H9 (cell line): ENCODE data around the gene MAN1A2. TPM values are rescaled to one million over a fixed set of nuclear protein-coding genes. Genes with fewer than 3 reads are reported as not detected.

Experiments
- DNase-seq: peaks from one replicate; pipeline ENCODE4 v3.0.0-alpha.2; 2017
- H2AFZ ChIP-seq: one replicate; pipeline ENCODE4 v1.6.1; 2013; ENCODE audit warnings: mild to moderate bottlenecking, low read length, control low read depth, moderate library complexity
- H2AK5ac ChIP-seq: 2 replicates; pipeline ENCODE4 v1.6.1; 2013; ENCODE audit warnings: low read length, control low read depth, mixed read lengths; ENCODE audit not compliant: insufficient read length
- H2BK120ac ChIP-seq: one replicate; pipeline ENCODE4 v1.6.1; 2013; ENCODE audit warnings: low read depth, mild to moderate bottlenecking, low read length, control low read depth, inconsistent platforms; ENCODE audit not compliant: poor library complexity, severe bottlenecking
- H2BK12ac ChIP-seq: 2 replicates; pipeline ENCODE4 v1.6.1; 2013; ENCODE audit warnings: low read length, control low read depth, mixed read lengths, low read depth; ENCODE audit not compliant: insufficient read length
- H2BK15ac ChIP-seq: 2 replicates; pipeline ENCODE4 v1.6.1; 2013; ENCODE audit warnings: low read depth, low read length, control low read depth
- H2BK20ac ChIP-seq: one replicate; pipeline ENCODE4 v1.6.1; 2013; ENCODE audit warnings: low read depth, mild to moderate bottlenecking, low read length, control low read depth, inconsistent platforms; ENCODE audit not compliant: poor library complexity, severe bottlenecking
- H2BK5ac ChIP-seq: 2 replicates; pipeline ENCODE4 v1.6.1; 2013; ENCODE audit warnings: low read length, control low read depth, mixed read lengths; ENCODE audit not compliant: insufficient read length
- H3K14ac ChIP-seq: 2 replicates; pipeline ENCODE4 v1.6.1; 2013; ENCODE audit warnings: low read length, control low read depth; ENCODE audit not compliant: insufficient read depth
- H3K18ac ChIP-seq: 2 replicates; pipeline ENCODE4 v1.6.1; 2013; ENCODE audit warnings: low read depth, mild to moderate bottlenecking, mixed read lengths, low read length, control low read depth; ENCODE audit not compliant: insufficient read length
- H3K23ac ChIP-seq: 2 replicates; pipeline ENCODE4 v1.6.1; 2013; ENCODE audit warnings: low read length, control low read depth, mixed read lengths, low read depth; ENCODE audit not compliant: insufficient read length
- H3K23me2 ChIP-seq: 2 replicates; pipeline ENCODE4 v1.6.1; 2013; ENCODE audit warnings: low read depth, mild to moderate bottlenecking, mixed read lengths, low read length, control low read depth; ENCODE audit not compliant: insufficient read length, poor library complexity, severe bottlenecking
- H3K27ac ChIP-seq: 2 replicates; pipeline ENCODE4 v1.5.1; 2013; ENCODE audit warnings: low read length, control low read depth, mixed read lengths, low read depth; ENCODE audit not compliant: insufficient read length
- H3K27me3 ChIP-seq: 2 replicates; pipeline ENCODE4 v1.6.1; 2013; ENCODE audit warnings: low read length, control low read depth, inconsistent platforms; ENCODE audit not compliant: insufficient read depth
- H3K4ac ChIP-seq: 2 replicates; pipeline ENCODE4 v1.6.1; 2013; ENCODE audit warnings: low read depth, mild to moderate bottlenecking, control low read depth, inconsistent platforms, low read length, moderate library complexity
- H3K4me1 ChIP-seq: 2 replicates; pipeline ENCODE4 v1.6.1; 2013; ENCODE audit warnings: low read length, control low read depth, inconsistent platforms; ENCODE audit not compliant: insufficient read depth
- H3K4me2 ChIP-seq: 2 replicates; pipeline ENCODE4 v1.6.1; 2013; ENCODE audit warnings: low read length, control low read depth, mixed read lengths; ENCODE audit not compliant: insufficient read length, insufficient read depth
- H3K56ac ChIP-seq: 2 replicates; pipeline ENCODE4 v1.6.1; 2013; ENCODE audit warnings: low read depth, mild to moderate bottlenecking, mixed read lengths, low read length, control low read depth; ENCODE audit not compliant: insufficient read length
- H3K79me1 ChIP-seq: 2 replicates; pipeline ENCODE4 v1.6.1; 2013; ENCODE audit warnings: low read depth, mild to moderate bottlenecking, moderate library complexity, low read length, control low read depth, inconsistent platforms; ENCODE audit not compliant: insufficient read depth, poor library complexity, severe bottlenecking
- H3K79me2 ChIP-seq: 2 replicates; pipeline ENCODE4 v1.6.1; 2013; ENCODE audit warnings: low read length, control low read depth, inconsistent platforms; ENCODE audit not compliant: insufficient read depth
- H3K9ac ChIP-seq: 2 replicates; pipeline ENCODE4 v1.6.1; 2013; ENCODE audit warnings: low read length, control low read depth, mixed read lengths; ENCODE audit not compliant: insufficient read length; ENCODE audit errors: extremely low read depth
- H3K9me3 ChIP-seq: one replicate; pipeline ENCODE4 v1.6.1; 2013; ENCODE audit warnings: low read depth, low read length, inconsistent platforms; ENCODE audit not compliant: control insufficient read depth
- H3T11ph ChIP-seq: one replicate; pipeline ENCODE4 v1.6.1; 2013; ENCODE audit warnings: mild to moderate bottlenecking, low read length, control low read depth, inconsistent platforms
- H4K20me1 ChIP-seq: one replicate; pipeline ENCODE4 v1.6.1; 2013; ENCODE audit not compliant: control insufficient read depth, insufficient read length, insufficient read depth
- H4K5ac ChIP-seq: 2 replicates; pipeline ENCODE4 v1.6.1; 2013; ENCODE audit warnings: low read depth, mild to moderate bottlenecking, mixed read lengths, low read length, control low read depth; ENCODE audit not compliant: insufficient read length
- H4K8ac ChIP-seq: replicated peaks from 2 replicates; pipeline ENCODE4 v1.6.1; 2013; ENCODE audit warnings: low read length, control low read depth, mixed read lengths, low read depth; ENCODE audit not compliant: insufficient read length
- H4K91ac ChIP-seq: 2 replicates; pipeline ENCODE4 v1.6.1; 2013; ENCODE audit warnings: low read depth, mild to moderate bottlenecking, moderate library complexity, mixed read lengths, low read length, control low read depth; ENCODE audit not compliant: insufficient read length
- H3K27ac Mint-ChIP-seq, 3 experiments: 2 replicates in 2 of 3; 3 replicates in 1 of 3; pipeline ENCODE4 v1.8.0; 2020 to 2021; ENCODE audit warnings: mixed read lengths in 3 of 3, mild to moderate bottlenecking in 1 of 3, moderate library complexity in 1 of 3
- H3K27me3 Mint-ChIP-seq: 2 replicates; pipeline ENCODE4 v1.8.0; 2021; ENCODE audit warnings: low read depth, mild to moderate bottlenecking, moderate library complexity, mixed read lengths
- H3K36me3 Mint-ChIP-seq, 3 experiments: 2 replicates in 2 of 3; 3 replicates in 1 of 3; pipeline ENCODE4 v1.8.0; 2020 to 2021; ENCODE audit warnings: low read depth in 3 of 3, mixed read lengths in 3 of 3; ENCODE audit not compliant: insufficient read depth in 1 of 3
- H3K4me1 Mint-ChIP-seq, 2 experiments: 2 replicates each; pipeline ENCODE4 v1.8.0; 2020; ENCODE audit warnings: mixed read lengths in 2 of 2
- H3K4me3 Mint-ChIP-seq, 2 experiments: 2 replicates in 1 of 2; 3 replicates in 1 of 2; pipeline ENCODE4 v1.8.0; 2020 to 2021; ENCODE audit warnings: mild to moderate bottlenecking in 2 of 2, mixed read lengths in 2 of 2, moderate library complexity in 1 of 2
- H3K9me3 Mint-ChIP-seq, 2 experiments: 2 replicates in 1 of 2; 3 replicates in 1 of 2; pipeline ENCODE4 v1.8.0; 2020; ENCODE audit warnings: mild to moderate bottlenecking in 2 of 2, mixed read lengths in 2 of 2, moderate library complexity in 1 of 2
- CTCF ChIP-seq: fragments of 200-600 bp; sonication (generic); conservative IDR thresholded peaks from 3 replicates; pipeline ENCODE4 v1.8.0; 2021; ENCODE audit warnings: antibody characterized with exemption, mild to moderate bottlenecking
- WGBS: extraction: QIAGEN DNeasy Blood & Tissue Kit; methylation state at CpG from one replicate; pipeline ENCODE4 v1.1.7; 2013; ENCODE audit warnings: missing lambda C conversion rate, low lambda C conversion rate, mixed read lengths; ENCODE audit not compliant: insufficient read length; ENCODE audit errors: extremely low coverage; 5-methylcytosine and 5-hydroxymethylcytosine counted together
- total RNA-seq: library from RNA; stranded (reverse); gene quantifications from 2 replicates; pipeline ENCODE4 v1.2.1, GENCODE V29; 2021

MAN1A2 gene
- total RNA-seq, 1 experiment from 2014 or later = 24.0 TPM

DNA sequence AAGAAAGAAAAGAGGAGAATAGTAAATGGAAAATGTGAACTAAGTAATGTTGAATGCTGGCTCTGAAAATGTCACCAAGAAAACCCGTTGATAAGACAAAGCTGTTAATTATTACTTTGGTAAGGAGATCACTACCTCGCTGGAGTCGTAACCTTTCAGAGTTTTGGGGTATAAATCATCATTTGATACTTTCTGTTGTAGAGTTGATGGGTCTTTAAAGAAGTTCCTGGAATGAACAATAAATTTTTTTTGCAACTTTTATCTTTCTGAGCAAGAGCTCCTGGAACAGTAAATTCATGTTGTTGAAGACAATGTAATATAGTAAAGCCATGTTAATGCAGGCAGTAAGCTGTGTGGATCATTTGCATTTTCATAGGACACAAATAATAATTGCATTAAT, 46.2 kb downstream of the MAN1A2 start:
- Histone ChIP-seq H3K27me3 (no peaks in the 10 kb centered on the region), H4K91ac (no peak overlapping the region), H3K27ac (no peak overlapping the region), H2BK20ac (no peak overlapping the region), H3K4me1 (peaks cover 4% of the 10 kb centered on the region; the same call in 1 of the 2 replicates), H2BK120ac (no peak overlapping the region), H4K5ac (no peak overlapping the region), H2BK5ac (no peak overlapping the region), H3K79me2 (no peaks in the 10 kb centered on the region), H2AFZ (no peak overlapping the region), H3K4ac (no peak overlapping the region), H4K8ac (no peak overlapping the region), H4K20me1 (no peaks in the 10 kb centered on the region), H3K4me2 (no peak overlapping the region), H3K79me1 (no peaks in the 10 kb centered on the region), H3K23ac (no peak overlapping the region), H2AK5ac (no peak overlapping the region), H3K23me2 (no peaks in the 10 kb centered on the region), H2BK15ac (no peak overlapping the region), H3K14ac (no peak overlapping the region), H2BK12ac (no peak overlapping the region), H3T11ph (no peak overlapping the region), H3K56ac (no peak overlapping the region), H3K9me3 (no peaks in the 10 kb centered on the region), H3K9ac (no peak overlapping the region), H3K18ac (no peak overlapping the region)
- H3K9me3 Mint-ChIP-seq = no peaks in the 10 kb centered on the region
- no peak overlapping the region for H3K4me3 Mint-ChIP-seq
- H3K36me3 Mint-ChIP-seq = no peaks in the 10 kb centered on the region
- no peaks in the 10 kb centered on the region for H3K27me3 Mint-ChIP-seq
- DNase-seq = no peak
- H3K27ac Mint-ChIP-seq = no peak overlapping the region; a peak in 1 of 7 replicates
- whole genome bisulfite sequencing = no CpG with 5 or more reads among the region's 3 CpGs
- TF ChIP-seq CTCF = no peak
- peaks cover 9 to 11% of the 10 kb centered on the region in 2 experiments for H3K4me1 Mint-ChIP-seq
